Heart left ventricle (tissue), 16 donors: ENCODE data around the gene PDIK1L. TPM values are rescaled to one million over a fixed set of nuclear protein-coding genes. Genes with fewer than 3 reads are reported as not detected.

ENCODE experiments used
- ATAC-seq, 4 donors: fragments of 200-7000 bp; cut with Tn5 transposase; one replicate each; pipeline ENCODE4 v1.9.1; 2020 to 2022; ENCODE audit warnings: moderate library complexity in 4 of 4, mild to moderate bottlenecking in 3 of 4, moderate number of reproducible peaks in 1 of 4
- DNase-seq, 5 donors: peaks; one replicate each; pipeline ENCODE4 v3.0.0-alpha.2; 2020
- H3K27ac ChIP-seq, 12 donors: fragments of 200-600 bp; sonication (generic) in 4 of 12; one replicate each; pipeline versions ENCODE4 v1.5.0 to v1.8.0; 2016 to 2022; ENCODE audit warnings: mild to moderate bottlenecking in 2 of 12
- H3K27me3 ChIP-seq, 9 donors: fragments of 200-600 bp; sonication (generic) in 2 of 9; one replicate each; pipeline versions ENCODE4 v1.5.1 to v1.8.0; 2016 to 2022; ENCODE audit warnings: mild to moderate bottlenecking in 3 of 9
- H3K36me3 ChIP-seq, 9 donors: fragments of 200-600 bp; sonication (generic) in 2 of 9; one replicate each; pipeline versions ENCODE4 v1.5.0 to v1.8.0; 2018 to 2022; ENCODE audit warnings: mild to moderate bottlenecking in 2 of 9
- H3K4me1 ChIP-seq, 12 donors: fragments of 200-600 bp; sonication (generic) in 4 of 12; one replicate each; pipeline versions ENCODE4 v1.5.0 to v1.8.0; 2016 to 2022; ENCODE audit warnings: mild to moderate bottlenecking in 3 of 12
- H3K4me3 ChIP-seq, 12 donors: fragments of 200-600 bp; sonication (generic) in 4 of 12; one replicate each; pipeline versions ENCODE4 v1.5.0 to v1.8.0; 2017 to 2022; ENCODE audit warnings: mild to moderate bottlenecking in 9 of 12, moderate library complexity in 4 of 12
- H3K9me3 ChIP-seq, 12 donors: fragments of 200-600 bp; sonication (generic) in 4 of 12; one replicate each; pipeline versions ENCODE4 v1.5.0 to v1.8.0; 2016 to 2022; ENCODE audit warnings: mild to moderate bottlenecking in 1 of 12
- POLR2A ChIP-seq, 2 donors: fragments of 450-650 bp; IDR thresholded peaks; one replicate each; pipeline ENCODE4 v1.6.1; 2017; ENCODE audit warnings: antibody characterized with exemption in 2 of 2, mild to moderate bottlenecking in 2 of 2, moderate library complexity in 2 of 2
- whole genome bisulfite sequencing, 4 donors: extraction: QIAGEN DNeasy Blood & Tissue Kit in 2 of 4; methylation state at CpG; one replicate each; pipeline versions ENCODE4 v1.1.5 to v1.1.7; 2013 to 2018; 5-methylcytosine and 5-hydroxymethylcytosine counted together
- intact Hi-C, 10 donors: fragments of 100-400 bp; cut with DNase I; formaldehyde crosslinking; loops; one replicate each; pipeline versions ENCODE4 v1.11.1 to v1.14.2; 2022
- polyA plus RNA-seq, 2 donors: library from polyadenylated mRNA; stranded (reverse); fragments of 200-250 nt; gene quantifications; one replicate each; pipeline ENCODE4 v1.2.3, GENCODE V29; 2013
- total RNA-seq, 9 donors: library from RNA; depleted of rRNA in 2 of 9; stranded (reverse); fragments of >200 nt in 2 of 9; fragmentation: NEBNext Ultra II Directional in 3 of 9; extraction: Animal tissue kit (Norgen Biotek cat#: 25700) in 3 of 9; gene quantifications; one replicate each; pipeline versions ENCODE4 v1.1.0 to v1.2.4, GENCODE V29; 2016 to 2023
- TF ChIP-seq, protein P1 (sequence below), 12 donors: fragments of 200-600 bp; sonication (generic) in 4 of 12; IDR thresholded peaks; one replicate each; pipeline versions ENCODE4 v1.5.0 to v1.8.0; 2018 to 2022; ENCODE audit warnings: antibody characterized with exemption in 12 of 12, mild to moderate bottlenecking in 5 of 12
- donor health status: ischemic (EF 13 %, LVEDD 7.1; RV severe dilation, severe dysfunction).
- donor health status: healthy with polysubstance abuse.
- donor health status: DM: no; HTN: yes; CAD: no.
- donor health status: DM: no; HTN: no; CAD: no.
- donor health status: ischemic (EF 25% LVEDD 6.9; RV normal size, moderate dysfunction).
- donor health status: ischemic (EF 25% LVEDD 5.7; RV mildly dilated, moderate dysfunction).
- donor health status: healthy.
- donor health status: DM: yes; HTN: yes; CAD: no.
- donor health status: ischemic (EF 35%, LVEDD 5.7; RV mildly dilated, moderate dysfunction).
- donor health status: nonischemic (EF 11% LVEDD 7.7; RV severe dilation, severe dysfunction).
- donor health status: DM: yes; HTN: yes; CAD: no.
- donor health status: PGD.
- donor health status: ischemic (EF 29% LVEDD 5.4; RV normal size, mild dysfunction).
- donor health status: nonischemic (EF 23%, LVEDD 6.1; RV moderate dilation, normal function).

PDIK1L gene
- total and polyA plus RNA-seq, 11 donors = 2.1 to 9.3 (median 5.7) TPM

- ATAC-seq = no peak
- intact Hi-C loops = no loop called here
- no peak for TF ChIP-seq POLR2A (IDR thresholded peaks at IDR 0.05)
- TF ChIP-seq, protein P1, sequence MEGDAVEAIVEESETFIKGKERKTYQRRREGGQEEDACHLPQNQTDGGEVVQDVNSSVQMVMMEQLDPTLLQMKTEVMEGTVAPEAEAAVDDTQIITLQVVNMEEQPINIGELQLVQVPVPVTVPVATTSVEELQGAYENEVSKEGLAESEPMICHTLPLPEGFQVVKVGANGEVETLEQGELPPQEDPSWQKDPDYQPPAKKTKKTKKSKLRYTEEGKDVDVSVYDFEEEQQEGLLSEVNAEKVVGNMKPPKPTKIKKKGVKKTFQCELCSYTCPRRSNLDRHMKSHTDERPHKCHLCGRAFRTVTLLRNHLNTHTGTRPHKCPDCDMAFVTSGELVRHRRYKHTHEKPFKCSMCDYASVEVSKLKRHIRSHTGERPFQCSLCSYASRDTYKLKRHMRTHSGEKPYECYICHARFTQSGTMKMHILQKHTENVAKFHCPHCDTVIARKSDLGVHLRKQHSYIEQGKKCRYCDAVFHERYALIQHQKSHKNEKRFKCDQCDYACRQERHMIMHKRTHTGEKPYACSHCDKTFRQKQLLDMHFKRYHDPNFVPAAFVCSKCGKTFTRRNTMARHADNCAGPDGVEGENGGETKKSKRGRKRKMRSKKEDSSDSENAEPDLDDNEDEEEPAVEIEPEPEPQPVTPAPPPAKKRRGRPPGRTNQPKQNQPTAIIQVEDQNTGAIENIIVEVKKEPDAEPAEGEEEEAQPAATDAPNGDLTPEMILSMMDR (IDR thresholded peaks at IDR 0.05) = no peak
- DNase-seq = no peak
- Histone ChIP-seq H3K9me3 (peaks cover 0 to 12% (median 0%) of the 10 kb centered on the region in 12 donors), H3K27me3 (no peaks in the 10 kb centered on the region), H3K27ac (no peak overlapping the region), H3K36me3 (no peaks in the 10 kb centered on the region), H3K4me1 (peaks cover 0 to 6% (median 0%) of the 10 kb centered on the region in 12 donors), H3K4me3 (no peak overlapping the region)
- WGBS, 4 donors = 96 to 100% (median 99%) methylated on average over 1 to 2 of the region's 2 CpGs
Observed at GRCh38 chr1:26132834-26133167, 21.2 kb downstream of the PDIK1L start.

- H3K9me3 ChIP-seq = peaks cover 0 to 12% (median 0%) of the 10 kb centered on the region in 12 donors
- ATAC-seq (no peak), DNase-seq (no peak)
- intact Hi-C loops = no loop called here
- no peaks in the 10 kb centered on the region for H3K36me3 ChIP-seq
- H3K4me3 ChIP-seq = no peak overlapping the region
- WGBS, 4 donors = 89 to 96% (median 95%) methylated on average over 3 of the region's 3 CpGs
- no peaks in the 10 kb centered on the region for H3K27me3 ChIP-seq
- no peaks in the 10 kb centered on the region for H3K4me1 ChIP-seq
- TF ChIP-seq, protein P1 (IDR thresholded peaks at IDR 0.05) = no peak
- TF ChIP-seq POLR2A (IDR thresholded peaks at IDR 0.05) = no peak
- no peak overlapping the region for H3K27ac ChIP-seq
Observed at GRCh38 chr1:26134466-26134865, 22.8 kb downstream of the PDIK1L start.

- no peak overlapping the region for H3K27ac ChIP-seq
- no peak overlapping the region for H3K4me3 ChIP-seq
- no peak for TF ChIP-seq POLR2A (IDR thresholded peaks at IDR 0.05)
- TF ChIP-seq, protein P1 (IDR thresholded peaks at IDR 0.05) = no peak
- intact Hi-C loops = no loop called here
- no peaks in the 10 kb centered on the region for H3K4me1 ChIP-seq
- WGBS, 4 donors = 60 to 71% (median 69%) methylated on average over 3 of the region's 3 CpGs
- DNase-seq (no peak), ATAC-seq (no peak)
- H3K36me3 ChIP-seq = no peaks in the 10 kb centered on the region
- H3K9me3 ChIP-seq = peaks cover 0 to 11% (median 0%) of the 10 kb centered on the region in 12 donors
- no peaks in the 10 kb centered on the region for H3K27me3 ChIP-seq
Observed at GRCh38 chr1:26138974-26139558, 27.4 kb downstream of the PDIK1L start.

- Histone ChIP-seq H3K36me3 (no peaks in the 10 kb centered on the region), H3K4me1 (peaks cover 0 to 10% (median 0%) of the 10 kb centered on the region in 12 donors), H3K27ac (no peak overlapping the region), H3K9me3 (no peaks in the 10 kb centered on the region), H3K27me3 (no peaks in the 10 kb centered on the region), H3K4me3 (no peak overlapping the region)
- WGBS, 4 donors = 90 to 92% (median 91%) methylated on average over 8 of the region's 8 CpGs
- TF ChIP-seq, protein P1 (IDR thresholded peaks at IDR 0.05) = no peak
- no peak for TF ChIP-seq POLR2A (IDR thresholded peaks at IDR 0.05)
- ATAC-seq (no peak), DNase-seq (no peak)
- intact Hi-C loops = loop anchor here in 2 of 10 donors (2.0 to 5.0 kb wide), 2 partner anchors 103 to 105 kb away; no protein-coding TSS in a partner anchor
Observed at GRCh38 chr1:26142159-26142558, 30.5 kb downstream of the PDIK1L start.
